Stimulated activated effector memory CD8-positive, alpha-beta T cell treated with anti-CD3 and anti-CD28 coated beads, Interleukin-12 subunit alpha, Interleukin-12 subunit beta, amount 100 ng/mL, for 72 hours (primary cell): ENCODE measurements around the gene MDFI.
A peak's percentile ranks its signal among the peaks of the same experiment; 100 is the strongest.

Source experiments
- ATAC-seq: fragments of 150-1000 bp; cut with Tn5 transposase; 2 replicates; pipeline ENCODE4 v1.10.0; 2021
- DNase-seq, 2 donors: peaks; one replicate each; pipeline ENCODE4 v3.0.0; 2021 to 2022; ENCODE audit warnings: low spot score in 2 of 2
- H3K27ac Mint-ChIP-seq: one replicate; pipeline ENCODE4 v1.8.0; 2022; ENCODE audit warnings: mild to moderate bottlenecking, mixed read lengths
- H3K36me3 Mint-ChIP-seq: one replicate; pipeline ENCODE4 v1.8.0; 2022; ENCODE audit warnings: mild to moderate bottlenecking, mixed read lengths
- H3K4me1 Mint-ChIP-seq: one replicate; pipeline ENCODE4 v1.8.0; 2022; ENCODE audit warnings: mixed read lengths
- H3K4me3 Mint-ChIP-seq: one replicate; pipeline ENCODE4 v1.8.0; 2022; ENCODE audit warnings: mild to moderate bottlenecking, mixed read lengths
- H3K9me3 Mint-ChIP-seq: one replicate; pipeline ENCODE4 v1.8.0; 2022; ENCODE audit warnings: mixed read lengths

Gene MDFI

GRCh38 chr6:41689171-41690008 lies 51.1 kb downstream of the MDFI start:
- DNase-seq (no peak), ATAC-seq (no peak)
- H3K36me3 Mint-ChIP-seq = peaks cover 23% of the 10 kb centered on the region
- peaks cover 15% of the 10 kb centered on the region for H3K4me1 Mint-ChIP-seq
- H3K27ac Mint-ChIP-seq = peak overlapping the region; percentile 78
- no peak overlapping the region for H3K4me3 Mint-ChIP-seq
- no peaks in the 10 kb centered on the region for H3K9me3 Mint-ChIP-seq

- ATAC-seq = no peak
- Mint-ChIP-seq H3K9me3 (no peaks in the 10 kb centered on the region), H3K4me1 (peaks cover 22% of the 10 kb centered on the region), H3K27ac (no peak overlapping the region), H3K36me3 (peaks cover 23% of the 10 kb centered on the region), H3K4me3 (no peak overlapping the region)
- DNase-seq = no peak
Observed at GRCh38 chr6:41690541-41691330, 52.5 kb downstream of the MDFI start.

- Mint-ChIP-seq H3K9me3 (no peaks in the 10 kb centered on the region), H3K4me1 (peaks cover 22% of the 10 kb centered on the region), H3K27ac (peak overlapping the region; percentile 1), H3K4me3 (no peak overlapping the region), H3K36me3 (peaks cover 19% of the 10 kb centered on the region)
- ATAC-seq (no peak), DNase-seq (no peak)
Observed at GRCh38 chr6:41691426-41692079, 53.3 kb downstream of the MDFI start.

GRCh38 chr6:41692080-41692675 lies 53.9 kb downstream of the MDFI start:
- H3K4me3 Mint-ChIP-seq = no peak overlapping the region
- H3K27ac Mint-ChIP-seq = peak overlapping the region; percentile 1
- H3K4me1 Mint-ChIP-seq = peaks cover 22% of the 10 kb centered on the region
- H3K36me3 Mint-ChIP-seq = peaks cover 14% of the 10 kb centered on the region
- no peaks in the 10 kb centered on the region for H3K9me3 Mint-ChIP-seq
- DNase-seq (no peak), ATAC-seq (no peak)

- H3K4me1 Mint-ChIP-seq = peaks cover 22% of the 10 kb centered on the region
Observed at GRCh38 chr6:41692730-41693129, 54.5 kb downstream of the MDFI start.

GRCh38 chr6:41693281-41694240 lies 55.3 kb downstream of the MDFI start:
- H3K4me3 Mint-ChIP-seq = no peak overlapping the region
- ATAC-seq (no peak), DNase-seq (no peak)
- H3K9me3 Mint-ChIP-seq = no peaks in the 10 kb centered on the region
- H3K36me3 Mint-ChIP-seq = peaks cover 14% of the 10 kb centered on the region
- H3K27ac Mint-ChIP-seq = peak overlapping the region; percentile 12
- peaks cover 26% of the 10 kb centered on the region for H3K4me1 Mint-ChIP-seq

More at GRCh38 chr6:41692730-41693129, 54.5 kb downstream of the MDFI start:
- DNase-seq (no peak), ATAC-seq (no peak)
- Mint-ChIP-seq H3K36me3 (peaks cover 14% of the 10 kb centered on the region), H3K27ac (peak overlapping the region; percentile 12), H3K9me3 (no peaks in the 10 kb centered on the region), H3K4me3 (no peak overlapping the region)

GRCh38 chr6:41694815-41695526 lies 56.7 kb downstream of the MDFI start:
- ATAC-seq (no peak), DNase-seq (no peak)
- no peaks in the 10 kb centered on the region for H3K9me3 Mint-ChIP-seq
- H3K27ac Mint-ChIP-seq = peak overlapping the region; percentile 85
- H3K36me3 Mint-ChIP-seq = peaks cover 8% of the 10 kb centered on the region
- no peak overlapping the region for H3K4me3 Mint-ChIP-seq
- peaks cover 26% of the 10 kb centered on the region for H3K4me1 Mint-ChIP-seq

- Mint-ChIP-seq H3K27ac (no peak overlapping the region), H3K4me3 (no peak overlapping the region), H3K4me1 (peaks cover 26% of the 10 kb centered on the region)
Observed at GRCh38 chr6:41695825-41696224, 57.6 kb downstream of the MDFI start.

GRCh38 chr6:41696788-41697187 lies 58.5 kb downstream of the MDFI start:
- DNase-seq (no peak), ATAC-seq (no peak)
- Mint-ChIP-seq H3K4me1 (peaks cover 23% of the 10 kb centered on the region), H3K9me3 (no peaks in the 10 kb centered on the region), H3K27ac (peak overlapping the region; percentile 23), H3K36me3 (no peaks in the 10 kb centered on the region), H3K4me3 (no peak overlapping the region)

More at GRCh38 chr6:41695825-41696224, 57.6 kb downstream of the MDFI start:
- ATAC-seq = no peak
- Mint-ChIP-seq H3K9me3 (no peaks in the 10 kb centered on the region), H3K36me3 (no peaks in the 10 kb centered on the region)
- DNase-seq = no peak

- DNase-seq = no peak
- Mint-ChIP-seq H3K27ac (no peak overlapping the region), H3K4me1 (peaks cover 18% of the 10 kb centered on the region), H3K4me3 (no peak overlapping the region), H3K9me3 (no peaks in the 10 kb centered on the region), H3K36me3 (no peaks in the 10 kb centered on the region)
- no peak for ATAC-seq
Observed at GRCh38 chr6:41697861-41698781, 59.9 kb downstream of the MDFI start.

- Mint-ChIP-seq H3K4me3 (no peak overlapping the region), H3K4me1 (peaks cover 24% of the 10 kb centered on the region), H3K27ac (peak overlapping the region; percentile 12), H3K36me3 (no peaks in the 10 kb centered on the region), H3K9me3 (no peaks in the 10 kb centered on the region)
- no peak for DNase-seq
- no peak for ATAC-seq
Observed at GRCh38 chr6:41699063-41699462, 60.8 kb downstream of the MDFI start.

GRCh38 chr6:41700463-41701347 lies 62.4 kb downstream of the MDFI start:
- DNase-seq = no peak
- Mint-ChIP-seq H3K27ac (peak overlapping the region; percentile 5), H3K4me1 (peaks cover 29% of the 10 kb centered on the region)

More at GRCh38 chr6:41700463-41701347, 62.4 kb downstream of the MDFI start:
- Mint-ChIP-seq H3K9me3 (no peaks in the 10 kb centered on the region), H3K36me3 (no peaks in the 10 kb centered on the region), H3K4me3 (no peak overlapping the region)
- no peak for ATAC-seq
